CD4-positive, alpha-beta memory T cell (primary cell): ENCODE data around the gene PMPCA. TPM values are rescaled to one million over a fixed set of nuclear protein-coding genes. Genes with fewer than 3 reads are reported as not detected.
A peak's percentile ranks its signal among the peaks of the same experiment; 100 is the strongest.

Experiments used
- CTCF ChIA-PET: fragments of 350-600 bp; sonication (Branson Sonifier 250); formaldehyde crosslinking; loops from one replicate; lab custom pipeline; 2021; ENCODE audit warnings: inconsistent platforms; ENCODE audit not compliant: partially characterized antibody; lab: Charles Lee
- POLR2A ChIA-PET: fragments of 350-600 bp; sonication (Branson Sonifier 250); formaldehyde crosslinking; loops from one replicate; lab custom pipeline; 2021; ENCODE audit not compliant: partially characterized antibody; lab: Charles Lee
- DNase-seq, 5 donors: peaks; one replicate each; pipeline versions ENCODE4 v3.0.0 to v3.0.0-alpha.2; 2020 to 2022; ENCODE audit warnings: mixed read lengths in 1 of 5
- H3K27ac ChIP-seq: one replicate; pipeline ENCODE4 v1.7.0; 2013; ENCODE audit warnings: low read depth, low read length
- H3K27me3 ChIP-seq: 2 replicates; pipeline ENCODE4 v1.7.0; 2013; ENCODE audit warnings: mild to moderate bottlenecking, low read length, moderate library complexity; ENCODE audit not compliant: insufficient read depth
- H3K36me3 ChIP-seq: 2 replicates; pipeline ENCODE4 v1.7.0; 2013; ENCODE audit warnings: mild to moderate bottlenecking, low read length, moderate library complexity; ENCODE audit not compliant: insufficient read depth
- H3K4me1 ChIP-seq: 2 replicates; pipeline ENCODE4 v1.7.0; 2013; ENCODE audit warnings: mild to moderate bottlenecking, low read length, moderate library complexity; ENCODE audit not compliant: insufficient read depth
- H3K4me3 ChIP-seq, 2 donors: one replicate each; pipeline ENCODE4 v1.7.0; 2013; ENCODE audit warnings: low read length in 2 of 2, mild to moderate bottlenecking in 1 of 2
- H3K9me3 ChIP-seq, 2 donors: one replicate each; pipeline ENCODE4 v1.7.0; 2013; ENCODE audit warnings: low read length in 2 of 2, control low read depth in 1 of 2; ENCODE audit not compliant: control insufficient read depth in 1 of 2
- H3K27ac Mint-ChIP-seq, 7 donors: one replicate each; pipeline ENCODE4 v1.8.0; 2020 to 2021; ENCODE audit warnings: mixed read lengths in 7 of 7, mild to moderate bottlenecking in 6 of 7, inconsistent platforms in 3 of 7, moderate library complexity in 3 of 7
- H3K27me3 Mint-ChIP-seq, 2 donors: one replicate each; pipeline ENCODE4 v1.8.0; 2020 to 2021; ENCODE audit warnings: mixed read lengths in 2 of 2
- H3K36me3 Mint-ChIP-seq, 2 donors: one replicate each; pipeline ENCODE4 v1.8.0; 2020 to 2021; ENCODE audit warnings: mixed read lengths in 2 of 2, inconsistent platforms in 1 of 2, mild to moderate bottlenecking in 1 of 2
- H3K4me1 Mint-ChIP-seq, 4 donors: one replicate each; pipeline ENCODE4 v1.8.0; 2020 to 2021; ENCODE audit warnings: mixed read lengths in 4 of 4, mild to moderate bottlenecking in 1 of 4
- H3K4me3 Mint-ChIP-seq, 8 donors: one replicate each; pipeline ENCODE4 v1.8.0; 2020 to 2021; ENCODE audit warnings: mixed read lengths in 8 of 8, mild to moderate bottlenecking in 7 of 8, moderate library complexity in 6 of 8, inconsistent platforms in 3 of 8
- H3K9me3 Mint-ChIP-seq, 8 donors: one replicate each; pipeline ENCODE4 v1.8.0; 2020 to 2021; ENCODE audit warnings: mixed read lengths in 8 of 8, mild to moderate bottlenecking in 5 of 8, inconsistent platforms in 3 of 8, moderate library complexity in 1 of 8
- intact Hi-C: fragments of 100-400 bp; cut with micrococcal nuclease; formaldehyde crosslinking; loops from one replicate; pipeline ENCODE4 v1.15.1; 2023
- polyA plus RNA-seq, 2 donors: library from polyadenylated mRNA; unstranded; fragments of 300-500 nt; fragmentation: Illumina TruSeq; gene quantifications; one replicate each; pipeline ENCODE4 v1.2.3, GENCODE V29; 2021
- total RNA-seq, 2 experiments: library from RNA; stranded (reverse); gene quantifications; one replicate each; pipeline ENCODE4 v1.2.3, GENCODE V29; 2021

Gene PMPCA
- total and polyA plus RNA-seq, 4 experiments from 2014 or later: 44.2 to 73.3 (median 58.5) TPM

GRCh38 chr9:136441681-136442245 is 31.3 kb downstream of the PMPCA start:
- no peak for DNase-seq
- H3K27ac Mint-ChIP-seq: peak overlapping the region in 5 of 7 donors; percentile 17 to 71 (median 61)
- POLR2A ChIA-PET: interaction anchor here (0.7 to 1.2 kb wide), 3 partner anchors 32 to 98 kb away, joined by 3 read pairs; no protein-coding TSS in a partner anchor
- H3K4me3 ChIP-seq: no peak overlapping the region
- no peaks in the 10 kb centered on the region for H3K27me3 Mint-ChIP-seq
- peaks cover 30% of the 10 kb centered on the region for H3K36me3 ChIP-seq
- H3K4me3 Mint-ChIP-seq: peak overlapping the region in 4 of 8 donors; percentile 3 to 52 (median 29)
- no peaks in the 10 kb centered on the region for H3K27me3 ChIP-seq
- peaks cover 11 to 23% (median 20%) of the 10 kb centered on the region in 4 donors for H3K4me1 Mint-ChIP-seq
- H3K9me3 ChIP-seq: no peaks in the 10 kb centered on the region
- H3K27ac ChIP-seq: no peak overlapping the region
- H3K4me1 ChIP-seq: peaks cover 23% of the 10 kb centered on the region
- intact Hi-C loops: no loop called here
- peaks cover 0 to 1% (median 0%) of the 10 kb centered on the region in 8 donors for H3K9me3 Mint-ChIP-seq
- peaks cover 7 to 41% of the 10 kb centered on the region in 2 donors for H3K36me3 Mint-ChIP-seq
- CTCF ChIA-PET: interaction anchor here (1.7 kb wide), 1 partner anchor 36 kb away, joined by 5 read pairs; no protein-coding TSS in a partner anchor

GRCh38 chr9:136442265-136442664 is 31.8 kb downstream of the PMPCA start:
- POLR2A ChIA-PET: interaction anchor here (1.1 to 1.2 kb wide), 2 partner anchors 33 to 98 kb away, joined by 3 read pairs; no protein-coding TSS in a partner anchor
- H3K36me3 ChIP-seq: peaks cover 30% of the 10 kb centered on the region
- no peaks in the 10 kb centered on the region for H3K27me3 Mint-ChIP-seq

GRCh38 chr9:136443087-136443486 is 32.6 kb downstream of the PMPCA start:
- ChIA-PET POLR2A (interaction anchor here (1.1 to 1.3 kb wide), 3 partner anchors 33 to 284 kb away, joined by 3 to 4 read pairs (median 3); no protein-coding TSS in a partner anchor), CTCF (interaction anchor here (0.8 kb wide), 1 partner anchor 32 kb away, joined by 3 read pairs; no protein-coding TSS in a partner anchor)
- Histone ChIP-seq H3K4me3 (no peak overlapping the region), H3K9me3 (no peaks in the 10 kb centered on the region), H3K36me3 (peaks cover 38% of the 10 kb centered on the region), H3K27me3 (no peaks in the 10 kb centered on the region), H3K4me1 (peaks cover 10% of the 10 kb centered on the region), H3K27ac (no peak overlapping the region)
- no peaks in the 10 kb centered on the region for H3K27me3 Mint-ChIP-seq
- H3K9me3 Mint-ChIP-seq: peaks cover 0 to 1% (median 0%) of the 10 kb centered on the region in 8 donors
- peaks cover 17 to 51% of the 10 kb centered on the region in 2 donors for H3K36me3 Mint-ChIP-seq
- peaks cover 3 to 12% (median 7%) of the 10 kb centered on the region in 4 donors for H3K4me1 Mint-ChIP-seq
- no peak overlapping the region for H3K4me3 Mint-ChIP-seq
- no peak for DNase-seq
- intact Hi-C loops: no loop called here
- no peak overlapping the region for H3K27ac Mint-ChIP-seq

More at GRCh38 chr9:136442265-136442664, 31.8 kb downstream of the PMPCA start:
- DNase-seq: no peak
- peaks cover 18% of the 10 kb centered on the region for H3K4me1 ChIP-seq
- Mint-ChIP-seq H3K27ac (peak overlapping the region in 1 of 7 donors; percentile 59), H3K4me3 (no peak overlapping the region), H3K9me3 (peaks cover 0 to 1% (median 0%) of the 10 kb centered on the region in 8 donors), H3K4me1 (peaks cover 7 to 20% (median 15%) of the 10 kb centered on the region in 4 donors), H3K36me3 (peaks cover 10 to 44% of the 10 kb centered on the region in 2 donors)
- H3K9me3 ChIP-seq: no peaks in the 10 kb centered on the region
- no peaks in the 10 kb centered on the region for H3K27me3 ChIP-seq
- no peak overlapping the region for H3K27ac ChIP-seq
- no peak overlapping the region for H3K4me3 ChIP-seq
- CTCF ChIA-PET: interaction anchor here (0.8 to 1.7 kb wide), 2 partner anchors 31 to 36 kb away, joined by 3 to 5 read pairs; no protein-coding TSS in a partner anchor
- intact Hi-C loops: no loop called here

GRCh38 chr9:136443687-136444086 is 33.2 kb downstream of the PMPCA start:
- no peak overlapping the region for H3K27ac ChIP-seq
- ChIA-PET POLR2A (interaction anchor here (1.3 kb wide), 1 partner anchor 284 kb away, joined by 4 read pairs; no protein-coding TSS in a partner anchor), CTCF (no interaction called here)
- H3K27me3 ChIP-seq: no peaks in the 10 kb centered on the region
- Mint-ChIP-seq H3K4me3 (no peak overlapping the region), H3K9me3 (peaks cover 0 to 1% (median 0%) of the 10 kb centered on the region in 8 donors), H3K27me3 (no peaks in the 10 kb centered on the region), H3K4me1 (peaks cover 0 to 9% (median 3%) of the 10 kb centered on the region in 4 donors), H3K36me3 (peaks cover 22 to 51% of the 10 kb centered on the region in 2 donors), H3K27ac (peak overlapping the region in 2 of 7 donors; percentile 21 to 59)
- no peaks in the 10 kb centered on the region for H3K9me3 ChIP-seq
- H3K4me3 ChIP-seq: no peak overlapping the region
- H3K36me3 ChIP-seq: peaks cover 44% of the 10 kb centered on the region
- DNase-seq: no peak
- intact Hi-C loops: no loop called here
- H3K4me1 ChIP-seq: peaks cover 5% of the 10 kb centered on the region

GRCh38 chr9:136444102-136444501 is 33.6 kb downstream of the PMPCA start:
- no peak overlapping the region for H3K4me3 ChIP-seq
- ChIA-PET CTCF (no interaction called here), POLR2A (no interaction called here)
- no peaks in the 10 kb centered on the region for H3K9me3 ChIP-seq
- H3K4me1 ChIP-seq: peaks cover 5% of the 10 kb centered on the region
- H3K27me3 Mint-ChIP-seq: no peaks in the 10 kb centered on the region
- no peak for DNase-seq
- H3K36me3 ChIP-seq: peaks cover 46% of the 10 kb centered on the region
- peak overlapping the region in 1 of 7 donors; percentile 21 for H3K27ac Mint-ChIP-seq
- no peak overlapping the region for H3K4me3 Mint-ChIP-seq
- peaks cover 22 to 52% of the 10 kb centered on the region in 2 donors for H3K36me3 Mint-ChIP-seq
- H3K27ac ChIP-seq: no peak overlapping the region
- no peaks in the 10 kb centered on the region for H3K27me3 ChIP-seq
- intact Hi-C loops: no loop called here
- H3K4me1 Mint-ChIP-seq: peaks cover 0 to 9% (median 3%) of the 10 kb centered on the region in 4 donors
- peaks cover 0 to 1% (median 0%) of the 10 kb centered on the region in 8 donors for H3K9me3 Mint-ChIP-seq

GRCh38 chr9:136445799-136446198 is 35.3 kb downstream of the PMPCA start:
- Histone ChIP-seq H3K27ac (no peak overlapping the region), H3K4me3 (no peak overlapping the region), H3K36me3 (peaks cover 54% of the 10 kb centered on the region), H3K9me3 (no peaks in the 10 kb centered on the region), H3K27me3 (no peaks in the 10 kb centered on the region), H3K4me1 (no peaks in the 10 kb centered on the region)
- peaks cover 0 to 4% (median 0%) of the 10 kb centered on the region in 8 donors for H3K9me3 Mint-ChIP-seq
- no peak overlapping the region for H3K27ac Mint-ChIP-seq
- DNase-seq: no peak
- no peak overlapping the region for H3K4me3 Mint-ChIP-seq
- no peaks in the 10 kb centered on the region for H3K27me3 Mint-ChIP-seq
- peaks cover 29 to 60% of the 10 kb centered on the region in 2 donors for H3K36me3 Mint-ChIP-seq
- ChIA-PET CTCF (no interaction called here), POLR2A (interaction anchor here (1.2 kb wide), 1 partner anchor 8 kb away, joined by 3 read pairs; no protein-coding TSS in a partner anchor)
- peaks cover 0 to 9% (median under 1%) of the 10 kb centered on the region in 4 donors for H3K4me1 Mint-ChIP-seq
- intact Hi-C loops: no loop called here

- POLR2A ChIA-PET: no interaction called here
- H3K27ac Mint-ChIP-seq: peak overlapping the region in 1 of 7 donors; percentile 29
These were observed 36.8 kb downstream of the PMPCA start for GRCh38 chr9:136447173-136447778.

More at GRCh38 chr9:136447173-136447778, 36.8 kb downstream of the PMPCA start:
- no peak overlapping the region for H3K4me3 ChIP-seq
- intact Hi-C loops: no loop called here
- H3K9me3 Mint-ChIP-seq: peaks cover 0 to 4% (median 0%) of the 10 kb centered on the region in 8 donors
- no peaks in the 10 kb centered on the region for H3K27me3 ChIP-seq
- H3K9me3 ChIP-seq: no peaks in the 10 kb centered on the region
- H3K27ac ChIP-seq: no peak overlapping the region
- no peaks in the 10 kb centered on the region for H3K27me3 Mint-ChIP-seq
- peaks cover 29 to 67% of the 10 kb centered on the region in 2 donors for H3K36me3 Mint-ChIP-seq
- peaks cover 0 to 9% (median under 1%) of the 10 kb centered on the region in 4 donors for H3K4me1 Mint-ChIP-seq
- H3K4me3 Mint-ChIP-seq: no peak overlapping the region
- DNase-seq: no peak
- peaks cover 62% of the 10 kb centered on the region for H3K36me3 ChIP-seq
- no peaks in the 10 kb centered on the region for H3K4me1 ChIP-seq
- CTCF ChIA-PET: interaction anchor here (1.3 kb wide), 1 partner anchor 38 kb away, joined by 3 read pairs; no protein-coding TSS in a partner anchor
